ENCODE measurements around the gene MYPN. TPM values are rescaled to one million over a fixed set of nuclear protein-coding genes. Genes with fewer than 3 reads are reported as not detected.
A peak's percentile ranks its signal among the peaks of the same experiment; 100 is the strongest.
"Not testable (repeated sequence)": the region's sequence is repeated elsewhere in the genome, so short reads cannot be mapped to it uniquely, and the experiment has no call there.

Gene MYPN
- total RNA-seq, 1 donor from 2014 or later = not detected

- DNase-seq (ENCODE audit: low spot score) = no peak
These were observed 115.5 kb downstream of the MYPN start for GRCh38 chr10:68224810-68225209.

GRCh38 chr10:68230268-68230667 lies 121.0 kb downstream of the MYPN start:
- DNase-seq (ENCODE audit: low spot score) = no peak

DNA sequence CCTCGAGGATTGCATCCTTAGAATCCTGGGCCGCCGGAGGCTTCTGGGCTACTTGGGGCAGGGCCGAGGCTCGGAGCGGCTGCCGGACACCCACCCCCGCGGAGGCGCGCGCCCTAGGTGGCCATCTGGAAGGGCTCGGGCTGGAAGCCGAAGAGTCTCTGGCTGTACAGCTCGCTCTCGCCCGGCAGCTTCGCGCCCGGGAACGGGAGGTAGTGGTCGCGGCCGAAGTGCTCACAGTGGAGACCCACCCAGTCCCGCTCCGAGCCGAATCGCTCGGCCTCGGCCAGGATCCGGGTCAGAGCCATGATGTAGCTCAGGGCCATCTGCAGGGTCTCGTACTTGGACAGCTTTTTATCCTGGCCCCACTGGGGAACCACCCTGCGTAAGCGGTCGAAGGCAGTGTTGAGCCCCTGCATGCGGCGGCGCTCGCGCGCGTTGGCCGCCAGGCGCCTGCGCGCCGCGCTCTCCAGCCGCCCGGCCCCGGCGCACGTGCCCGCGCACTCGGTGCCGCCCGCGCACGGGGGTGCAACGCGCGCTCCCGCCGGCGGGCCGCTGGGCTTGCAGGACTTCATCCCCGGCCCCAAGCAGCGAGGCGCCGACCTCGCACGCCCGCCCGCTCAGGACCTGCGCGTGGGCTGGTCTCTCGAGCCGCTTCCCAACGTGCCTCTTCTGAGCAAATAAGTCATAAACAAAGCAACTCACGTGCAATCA lies 122.0 kb downstream of the MYPN start:
- DNase-seq (ENCODE audit: low spot score) = peak; percentile 33

DNA sequence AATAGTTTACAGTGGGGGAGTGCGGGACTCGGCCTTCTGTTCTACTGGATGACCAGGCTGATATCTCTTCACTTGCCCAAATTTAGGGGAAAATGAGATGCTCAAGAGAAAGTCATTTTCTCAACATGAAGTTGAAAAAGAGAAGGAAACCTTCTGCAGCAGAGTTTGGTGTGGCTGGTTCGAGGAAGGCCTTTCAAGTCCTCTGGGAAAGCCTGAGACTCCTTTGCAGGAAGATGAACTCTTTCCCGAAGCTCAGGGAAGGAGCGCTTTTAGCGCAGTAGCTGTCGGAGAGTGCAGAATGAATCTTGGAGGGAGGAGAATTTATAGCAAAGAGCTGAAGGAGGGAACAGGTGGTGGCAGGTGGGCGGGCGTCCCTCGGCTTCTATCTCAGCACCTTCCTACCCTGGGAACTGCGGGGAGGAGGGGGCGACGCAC lies 122.5 kb downstream of the MYPN start, which contains the start of gene ATOH7:
Gene ATOH7, minus strand, starts transcription at position 297 of the 435 bp plus-strand sequence. CDS start 436 bp downstream, outside the sequence.
- no peak for DNase-seq (ENCODE audit: low spot score)

- no peak for DNase-seq (ENCODE audit: low spot score)
These were observed 123.8 kb downstream of the MYPN start for GRCh38 chr10:68233046-68233445.

GRCh38 chr10:68235111-68235510 lies 125.8 kb downstream of the MYPN start:
- no peak for DNase-seq (ENCODE audit: low spot score)

DNA sequence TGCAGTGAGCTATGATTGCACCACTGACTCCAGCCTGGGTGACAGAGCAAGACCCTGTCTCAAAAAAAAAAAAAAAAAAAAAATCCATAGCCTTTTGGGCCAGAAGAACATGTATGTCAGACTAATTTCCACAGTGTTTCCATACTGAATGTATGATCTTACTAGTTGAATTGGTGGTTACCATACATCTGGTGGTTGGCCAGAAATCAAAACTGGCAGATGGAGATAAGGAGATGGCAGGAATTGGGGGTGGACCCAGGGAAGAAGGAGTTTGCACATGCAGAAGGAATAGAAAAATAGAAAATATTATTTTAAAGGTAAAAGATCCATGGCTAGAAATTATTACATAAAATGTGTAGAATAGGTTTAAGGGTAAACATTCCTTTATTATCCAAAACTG lies 126.3 kb downstream of the MYPN start:
- no peak for DNase-seq (ENCODE audit: low spot score)

- no peak for DNase-seq (ENCODE audit: low spot score)
These were observed 127.9 kb downstream of the MYPN start for GRCh38 chr10:68237173-68237572.

DNA sequence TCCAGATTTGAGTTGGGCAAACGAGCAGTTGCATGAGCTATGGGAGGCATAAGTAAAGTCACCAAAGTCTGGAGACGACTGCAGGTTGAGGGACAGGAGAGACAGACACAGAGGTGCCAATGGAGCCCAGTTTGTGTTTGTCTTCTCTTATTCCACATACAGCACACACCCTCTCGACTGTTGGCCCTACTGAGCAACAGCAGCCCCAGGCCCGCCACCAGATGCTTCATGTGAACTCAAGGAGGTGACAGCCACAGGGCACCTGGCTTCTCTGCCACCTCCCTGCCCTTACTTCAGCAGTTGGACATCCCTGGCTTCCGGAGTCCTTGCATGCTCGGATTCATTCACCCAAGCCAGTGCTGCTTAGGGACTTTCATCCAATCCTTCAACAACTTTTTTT lies 129.1 kb downstream of the MYPN start:
- DNase-seq (ENCODE audit: low spot score) = no peak

DNA sequence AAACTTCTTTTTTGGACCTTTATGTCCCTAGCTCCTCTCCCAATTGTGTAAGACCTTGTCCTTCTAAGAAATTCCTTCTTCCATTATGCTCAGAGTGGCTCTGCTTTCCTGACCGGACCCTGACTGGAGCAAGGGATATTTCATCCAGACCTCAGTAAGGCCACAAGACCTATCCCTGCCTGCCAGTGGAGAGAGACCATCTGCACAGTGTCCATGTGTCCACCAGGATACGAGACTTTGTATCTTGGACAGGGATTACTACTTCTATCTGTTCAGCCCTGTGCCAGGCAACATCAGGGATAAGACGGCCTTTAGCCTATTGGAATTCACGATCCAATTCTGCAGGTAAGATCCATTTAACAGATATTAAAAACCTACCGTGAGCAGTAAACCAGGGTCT lies 129.8 kb downstream of the MYPN start:
- DNase-seq (ENCODE audit: low spot score) = no peak

GRCh38 chr10:68239596-68240150 lies 130.4 kb downstream of the MYPN start:
- no peak for DNase-seq (ENCODE audit: low spot score)

DNA sequence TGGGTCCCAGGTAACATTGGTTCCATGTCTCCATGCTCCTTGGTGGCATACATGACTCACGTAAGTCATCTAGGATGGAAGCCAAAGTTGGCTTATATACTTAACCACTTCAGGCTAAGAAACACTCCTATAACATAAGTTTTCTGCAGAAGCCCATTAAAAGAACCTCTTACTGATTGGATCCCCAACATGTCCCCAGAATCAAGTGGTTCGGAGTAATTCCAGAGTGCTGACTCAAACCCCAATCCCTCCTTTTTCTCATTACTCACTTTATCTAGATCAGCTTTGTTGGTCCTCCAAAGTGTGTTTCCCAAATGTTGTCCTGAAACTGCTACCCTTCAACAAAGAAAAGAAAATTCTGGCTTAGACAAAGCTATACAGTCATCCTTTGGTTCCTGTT lies 132.8 kb downstream of the MYPN start:
- no peak for DNase-seq (ENCODE audit: low spot score)

- not testable (repeated sequence) for DNase-seq (ENCODE audit: low spot score)
These were observed 137.1 kb downstream of the MYPN start for GRCh38 chr10:68246397-68246796.

GRCh38 chr10:68247931-68248330 lies 138.6 kb downstream of the MYPN start:
- no peak for DNase-seq (ENCODE audit: low spot score)

DNA sequence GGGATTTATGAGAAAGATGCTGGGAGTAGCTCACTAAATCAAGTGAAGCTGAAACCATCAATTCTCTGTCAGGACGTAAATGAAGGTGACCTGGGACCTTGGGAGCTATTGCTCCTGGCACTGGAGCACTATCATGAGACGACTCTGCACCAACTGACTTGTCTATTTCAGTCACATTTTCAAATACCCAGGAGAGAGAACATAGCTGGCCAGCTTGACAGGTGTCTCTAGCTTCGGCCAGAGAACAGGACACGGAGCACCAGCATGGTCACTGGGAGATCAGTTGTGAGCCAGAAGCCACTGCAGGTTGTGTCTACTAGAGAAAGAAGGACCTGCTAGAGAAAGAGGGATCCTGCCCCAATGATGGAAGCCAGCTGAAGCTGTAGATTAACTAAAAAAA lies 140.0 kb downstream of the MYPN start:
- DNase-seq (ENCODE audit: low spot score) = no peak

- DNase-seq (ENCODE audit: low spot score) = no peak
These were observed 141.9 kb downstream of the MYPN start for GRCh38 chr10:68251151-68251550.

DNA sequence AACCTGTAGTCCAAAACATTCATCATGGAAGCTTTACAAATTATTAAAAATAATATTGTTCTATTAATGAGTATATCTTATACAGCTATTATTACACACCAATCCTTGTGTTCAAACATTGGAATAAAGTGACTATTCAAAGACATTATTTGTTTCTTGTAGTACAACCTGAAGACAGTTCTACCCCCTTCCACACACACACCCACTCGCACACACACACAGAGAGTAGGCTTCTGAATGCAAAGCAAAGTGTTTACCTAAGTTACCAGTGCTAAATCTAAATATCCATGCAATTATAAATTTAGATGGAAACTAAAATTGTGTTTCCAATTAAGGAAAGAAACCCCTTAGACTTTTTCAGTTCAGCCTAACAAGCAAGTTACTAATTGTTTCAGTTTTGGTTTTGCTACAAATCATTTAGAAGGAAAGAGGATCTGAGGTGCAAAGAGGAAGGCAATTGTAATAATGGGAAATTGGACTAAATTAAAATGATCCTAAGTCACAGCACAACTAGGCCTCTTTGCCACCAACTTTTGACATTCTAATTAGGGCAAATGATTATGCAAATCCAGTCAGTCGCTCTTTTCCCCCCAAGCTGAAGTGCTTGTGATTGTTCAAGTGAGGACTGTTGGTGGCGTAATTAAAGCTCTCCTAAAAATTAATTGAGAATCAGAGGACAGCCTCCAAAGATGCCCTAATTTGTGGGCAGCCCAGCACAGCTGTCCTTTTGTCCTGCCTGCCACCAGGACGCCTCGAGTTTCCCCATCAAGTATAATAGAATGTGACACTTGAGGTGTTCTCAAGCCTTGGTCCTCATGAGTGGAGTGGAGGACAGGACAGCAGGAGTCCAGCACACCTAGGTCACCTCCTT lies 142.6 kb downstream of the MYPN start:
- DNase-seq (ENCODE audit: low spot score) = no peak

- no peak for DNase-seq (ENCODE audit: low spot score)
These were observed 144.1 kb downstream of the MYPN start for GRCh38 chr10:68253346-68253745.

- DNase-seq (ENCODE audit: low spot score) = no peak
These were observed 152.0 kb downstream of the MYPN start for GRCh38 chr10:68261132-68261856.

Measured in mucosa of gallbladder (tissue), 1 donor.